NCI-H1092 (cell line): Measurements from ENCODE around the gene PLEKHG7.
A peak's percentile ranks its signal among the peaks of the same experiment; 100 is the strongest.
"Not testable (repeated sequence)": the region's sequence is repeated elsewhere in the genome, so short reads cannot be mapped to it uniquely, and the experiment has no call there.

Source experiments
- DNase-seq: peaks from one replicate; lab custom pipeline; 2025; lab: John Stamatoyannopoulos, UW

PLEKHG7 gene

DNA sequence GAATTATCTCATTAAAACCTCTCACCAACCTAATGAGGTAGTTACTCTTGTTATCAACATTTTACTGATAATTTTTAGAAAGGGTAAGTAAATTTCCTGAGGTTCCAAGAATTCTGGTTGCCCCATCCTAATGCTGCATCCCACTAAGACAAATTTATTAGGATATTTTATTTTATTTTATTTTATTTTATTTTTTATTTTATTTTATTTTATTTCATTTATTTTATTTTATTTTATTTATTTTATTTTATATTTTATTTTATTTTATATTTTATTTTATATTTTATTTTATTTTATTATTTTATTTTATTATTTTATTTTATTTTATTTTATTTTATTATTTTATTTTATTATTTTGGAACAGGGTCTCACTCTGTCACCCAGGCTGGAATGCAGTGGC, 46.9 kb downstream of the PLEKHG7 start:
- DNase-seq: not testable (repeated sequence)

DNA sequence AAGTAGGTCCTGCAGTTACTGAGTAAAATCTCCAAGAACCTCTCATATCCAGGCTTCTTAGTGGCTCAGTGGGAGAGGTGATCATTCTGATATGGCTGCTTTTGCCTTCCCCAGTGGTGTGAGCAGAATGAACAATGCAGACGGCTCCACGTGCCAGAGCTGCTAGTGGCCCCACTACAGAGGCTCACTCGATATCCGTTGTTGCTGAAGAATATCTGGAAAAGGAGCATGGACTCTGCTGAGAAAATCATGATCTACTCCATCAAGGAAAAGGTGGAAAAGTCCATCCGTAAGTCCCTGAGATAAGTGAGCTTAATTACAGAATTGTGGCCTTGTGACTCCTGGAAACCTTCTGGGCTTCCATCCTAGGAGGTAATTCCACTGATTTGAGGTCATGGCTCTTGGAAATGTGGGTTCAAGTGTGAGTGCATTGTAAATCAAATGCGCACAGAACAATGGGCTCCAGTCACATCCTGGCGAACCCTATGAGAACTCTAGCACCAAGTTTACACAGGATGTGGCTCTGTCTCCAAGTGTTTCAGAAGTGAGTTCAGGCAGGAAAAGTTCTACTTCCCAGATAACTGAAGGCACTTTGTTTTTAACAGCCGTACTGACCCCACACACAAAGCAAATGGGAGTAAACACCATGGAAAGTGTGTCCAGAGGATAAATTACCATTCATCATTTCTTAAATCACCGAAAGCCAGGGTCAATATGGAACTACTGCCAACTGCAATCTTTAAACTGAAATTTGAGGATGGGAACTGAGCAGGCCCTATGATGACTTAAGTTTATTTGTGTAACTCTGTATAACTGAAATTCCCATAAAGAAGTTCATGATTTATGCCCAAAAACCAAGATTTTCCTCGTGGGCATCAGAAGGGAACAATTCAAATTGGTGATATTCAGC, 51.4 kb downstream of the PLEKHG7 start:
- DNase-seq: no peak

DNA sequence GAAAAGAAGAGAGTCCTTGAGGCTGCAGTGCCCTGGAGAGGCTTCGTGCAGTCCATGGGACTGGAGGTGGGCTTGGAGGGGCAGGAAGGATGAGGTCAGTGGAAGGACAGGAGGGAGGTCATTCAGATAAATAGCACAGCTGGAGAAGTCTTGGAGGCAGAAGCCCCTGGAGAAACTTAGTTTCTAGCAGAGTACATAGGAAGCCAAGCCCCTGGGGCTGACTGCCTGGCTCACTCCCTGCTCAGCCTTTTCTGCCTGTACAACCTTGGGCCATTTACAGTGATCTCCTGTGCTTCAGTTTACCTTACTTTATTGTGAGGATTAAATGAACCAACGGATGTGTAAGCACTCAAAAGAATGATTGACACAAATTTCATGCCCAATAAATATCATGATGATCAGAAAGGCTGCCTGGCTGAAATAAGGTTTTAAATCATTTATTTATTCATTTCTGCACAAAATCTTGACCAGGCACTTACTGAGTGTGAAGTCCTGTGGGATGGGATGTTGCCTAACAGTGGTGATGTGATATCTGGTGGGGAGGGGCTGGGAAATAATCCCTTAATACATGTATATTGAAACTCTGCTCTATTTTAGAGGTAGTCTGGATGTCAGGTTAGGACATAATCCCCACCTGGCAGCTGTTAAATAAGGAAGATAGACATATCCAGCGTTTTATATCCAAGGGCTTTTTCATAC, 54.3 kb downstream of the PLEKHG7 start:
- no peak for DNase-seq

DNA sequence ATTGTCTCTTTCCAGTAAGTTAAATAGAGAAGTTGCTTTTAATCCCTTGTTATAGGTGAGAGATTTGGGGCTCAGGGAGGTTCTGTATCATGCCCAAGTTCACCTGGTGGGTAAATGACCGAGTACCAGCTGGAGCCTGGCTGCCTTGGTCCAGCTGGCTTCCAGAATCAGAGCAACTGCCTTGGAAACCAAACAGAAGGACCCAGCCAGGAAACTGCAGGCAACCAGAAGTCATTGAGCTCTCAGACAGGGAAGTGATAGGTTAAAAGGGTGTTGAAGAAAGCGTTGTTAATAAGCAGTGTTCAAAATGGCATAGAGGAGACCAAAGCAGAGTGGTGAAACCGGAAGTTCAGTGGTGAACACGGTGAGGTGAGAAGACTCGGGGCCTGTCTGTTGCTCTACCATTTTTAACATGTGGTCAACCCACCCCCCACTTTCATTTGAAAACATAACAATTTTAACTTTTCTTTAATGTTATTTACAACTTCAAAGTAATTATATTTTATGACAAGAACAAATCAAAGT, 54.9 kb downstream of the PLEKHG7 start:
- DNase-seq: no peak

DNA sequence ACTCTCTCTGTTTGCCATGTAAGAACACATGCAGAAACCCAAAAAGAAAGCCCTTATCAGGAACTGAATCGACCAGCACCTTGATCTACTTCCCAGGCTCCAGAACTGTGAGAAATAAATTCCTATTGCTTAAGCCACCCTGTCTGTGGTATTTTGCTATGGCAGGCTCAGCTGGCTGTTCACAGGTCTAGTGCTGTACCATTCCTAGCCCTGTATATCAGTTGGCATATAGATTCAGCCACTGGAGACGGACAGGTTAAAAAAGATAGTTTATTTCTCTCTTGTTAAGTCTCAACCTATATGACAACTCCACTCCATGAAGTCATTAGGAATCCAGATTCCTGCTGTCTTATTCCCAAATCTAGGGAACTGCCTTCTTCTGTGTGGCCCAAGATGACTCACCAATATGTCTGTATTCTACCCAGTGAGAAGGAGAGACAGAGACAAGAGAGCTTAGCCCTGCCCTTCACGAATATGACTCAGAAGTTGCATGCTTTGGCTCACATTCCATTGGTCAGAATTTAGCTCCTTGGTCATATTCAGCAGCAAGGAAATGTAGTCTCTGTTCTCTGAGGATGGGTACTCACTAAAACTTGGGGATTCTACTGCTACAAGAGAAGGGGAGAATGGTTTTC, 57.0 kb downstream of the PLEKHG7 start:
- DNase-seq: no peak

DNA sequence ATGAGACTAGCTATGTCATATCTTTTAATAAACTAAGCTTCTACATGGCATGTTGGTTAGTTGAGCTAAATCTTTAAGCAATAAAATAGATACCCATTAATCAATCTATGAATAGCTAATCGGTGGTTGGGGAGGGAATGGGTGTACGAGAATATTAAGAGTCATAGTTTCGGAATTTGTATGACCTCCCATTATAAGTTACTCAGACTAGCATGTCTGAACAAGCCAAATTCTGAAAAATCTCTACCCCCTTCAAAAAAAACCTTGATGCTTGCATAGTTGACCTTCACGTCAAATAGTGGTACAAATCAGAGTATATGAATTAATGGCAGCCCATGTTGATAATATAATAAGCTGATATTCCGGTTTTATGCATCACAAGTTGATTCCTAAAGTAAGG, 60.0 kb downstream of the PLEKHG7 start:
- DNase-seq: no peak

DNA sequence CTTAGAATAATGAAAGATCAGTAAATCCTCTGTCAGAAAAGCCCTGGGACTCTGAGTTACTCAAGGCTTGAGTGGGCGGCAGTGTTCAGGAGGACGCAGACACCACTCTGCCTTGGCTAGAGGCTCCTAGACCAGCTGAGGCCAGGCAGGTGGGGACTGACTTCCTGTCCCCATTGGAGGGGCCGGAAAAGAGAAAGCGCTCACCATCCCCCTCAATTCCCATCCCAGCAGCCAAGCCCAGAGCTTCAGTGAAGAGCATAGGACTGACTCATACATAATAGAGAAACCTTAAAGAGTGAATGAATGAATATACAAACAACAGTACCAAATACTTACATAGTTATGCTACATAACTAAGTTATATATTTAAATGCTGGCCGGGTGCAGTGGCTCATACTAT, 62.0 kb downstream of the PLEKHG7 start:
- no peak for DNase-seq

DNA sequence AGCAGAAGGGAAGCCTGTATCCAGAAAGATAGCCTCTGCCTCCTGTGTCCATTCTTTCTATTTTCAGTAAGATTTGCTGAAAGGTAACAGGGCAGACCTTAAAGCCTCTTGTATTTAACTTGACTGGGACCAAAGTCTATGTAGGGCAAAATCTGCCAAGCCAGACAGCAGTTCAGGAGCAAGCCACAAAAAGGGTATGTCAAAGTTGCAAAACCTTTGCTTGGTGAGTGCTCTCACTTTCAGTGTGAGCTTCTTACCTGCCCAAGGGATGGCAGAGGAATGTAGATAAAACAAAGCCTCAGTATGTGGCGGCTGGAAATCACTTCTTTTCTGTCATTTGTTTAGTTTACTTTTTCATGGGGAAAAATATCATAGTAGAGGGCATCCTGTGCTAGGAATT, 63.1 kb downstream of the PLEKHG7 start:
- no peak for DNase-seq

DNA sequence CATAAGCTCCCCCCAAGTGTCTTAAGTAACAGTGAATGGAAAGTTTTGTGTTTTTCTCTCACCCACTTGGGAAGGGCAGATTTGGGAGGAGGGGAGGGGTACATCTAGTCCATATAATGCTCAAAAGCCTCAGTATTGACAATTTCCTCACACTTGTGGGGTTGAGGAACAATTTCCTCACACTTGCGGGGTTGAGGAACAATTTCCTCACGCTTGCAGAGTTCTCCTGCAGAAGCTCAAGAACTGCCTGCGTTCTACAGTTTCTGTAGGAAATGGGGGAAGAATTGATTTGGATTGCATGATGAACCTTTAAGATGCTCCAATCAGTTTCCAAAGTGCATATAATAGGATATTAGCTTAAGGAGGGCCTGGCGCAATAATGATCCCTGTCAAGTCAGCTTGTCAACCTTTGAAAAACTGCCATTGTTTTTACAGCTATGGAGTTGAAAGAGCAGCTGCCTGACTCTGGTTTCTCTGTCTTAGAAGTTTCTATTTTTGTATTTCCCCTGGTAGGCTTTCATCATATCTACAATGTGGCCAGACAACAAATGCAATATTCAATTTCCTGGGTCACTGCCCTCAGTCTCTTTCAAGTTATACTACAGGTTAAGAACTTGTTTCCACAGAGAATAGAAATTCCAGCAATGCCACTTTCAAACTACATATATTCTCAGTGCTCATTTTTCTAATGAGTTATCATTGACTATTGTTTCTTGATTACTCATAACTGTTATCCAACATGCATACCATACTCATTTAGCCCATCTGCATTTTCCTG, 66.5 kb downstream of the PLEKHG7 start:
- no peak for DNase-seq

DNA sequence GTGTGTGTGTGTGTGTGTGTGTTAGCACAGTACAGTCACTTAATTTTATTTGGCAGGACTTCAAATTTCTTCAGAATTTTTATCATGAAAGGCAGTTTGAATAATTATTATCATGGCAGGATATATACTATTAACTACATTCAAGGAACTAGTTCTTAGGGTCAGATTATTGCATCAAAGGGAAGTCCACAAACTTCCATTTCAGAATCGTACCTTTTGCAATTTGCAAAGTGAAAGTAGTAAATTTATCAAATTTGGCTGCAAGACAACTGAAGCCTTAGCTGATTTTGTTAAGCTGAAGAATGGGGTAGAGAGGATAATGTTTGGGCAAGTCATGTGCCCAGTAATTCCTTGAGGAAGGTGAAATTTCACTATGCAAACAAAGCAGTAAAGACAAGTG, 68.2 kb downstream of the PLEKHG7 start:
- no peak for DNase-seq

DNA sequence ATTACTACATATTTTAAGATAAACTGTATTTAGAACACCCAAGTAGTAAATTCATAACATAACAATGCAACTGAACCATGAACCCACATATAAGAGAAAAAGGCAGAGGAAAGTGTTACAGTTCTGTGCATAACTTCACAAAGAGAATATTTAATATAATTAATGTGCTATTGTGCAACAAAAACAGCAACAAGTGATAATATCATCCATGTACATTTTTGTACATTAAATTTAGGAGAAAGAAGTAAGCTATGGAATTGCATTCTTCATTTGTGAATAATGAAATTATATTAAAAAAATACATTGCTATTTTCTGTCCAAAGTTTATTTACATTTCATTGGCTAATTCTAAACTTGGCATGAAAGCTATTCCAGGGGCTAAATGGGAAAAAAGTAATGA, 72.6 kb downstream of the PLEKHG7 start:
- DNase-seq: no peak

DNA sequence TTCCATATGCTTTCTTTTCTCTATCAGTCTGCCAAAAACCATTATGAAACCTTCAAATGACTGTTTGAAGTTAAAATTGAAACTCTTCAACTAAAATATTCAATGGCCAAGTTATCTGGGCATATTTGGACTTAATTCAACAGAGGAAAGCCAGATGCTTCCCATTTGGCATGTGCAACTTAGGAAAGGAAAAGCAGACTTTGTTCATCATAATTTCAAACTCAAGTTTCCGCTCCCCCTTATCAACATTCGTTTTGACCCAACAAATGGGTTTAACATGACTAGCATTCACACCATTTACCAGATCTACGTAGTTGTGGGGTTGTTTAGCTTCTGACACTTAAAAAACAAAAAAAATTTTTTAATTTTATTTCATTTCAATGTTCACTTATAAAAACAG, 75.7 kb downstream of the PLEKHG7 start:
- DNase-seq: no peak

DNA sequence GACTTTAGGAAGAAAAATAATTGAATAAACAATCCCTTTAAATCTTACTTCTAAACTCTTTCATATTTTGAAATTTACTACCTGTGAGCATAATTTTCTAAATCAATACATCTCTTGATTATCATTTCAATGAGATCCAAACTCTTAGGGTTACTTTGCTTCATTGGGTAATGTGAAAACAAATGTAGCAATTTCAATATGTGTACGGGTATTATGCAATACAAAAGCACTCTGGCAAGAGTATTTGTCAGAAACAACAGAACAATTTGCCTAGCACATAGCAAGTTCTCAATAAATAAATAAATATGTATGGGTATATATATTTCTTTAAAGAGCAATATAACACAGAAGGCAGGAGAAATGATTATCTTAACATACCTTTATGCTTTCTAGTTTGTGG, 77.1 kb downstream of the PLEKHG7 start:
- DNase-seq: no peak

DNA sequence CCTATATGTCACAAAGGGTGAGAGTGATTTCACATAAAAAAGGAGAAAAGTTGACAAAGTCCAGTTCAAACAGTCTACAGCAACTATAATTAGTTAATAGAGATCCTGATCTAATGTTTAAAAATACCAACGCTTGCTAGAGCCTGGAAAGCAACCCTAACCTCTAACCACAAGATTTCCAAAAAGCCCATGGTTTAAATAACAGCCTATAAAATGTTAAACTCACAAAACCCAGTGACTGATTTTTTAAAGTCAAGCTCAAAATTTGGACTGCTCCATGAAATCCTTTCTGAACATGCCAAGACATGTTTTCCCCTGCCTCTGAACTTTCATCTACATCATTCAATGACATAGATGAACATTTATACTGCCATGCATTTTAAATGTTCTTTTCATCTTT, 81.6 kb downstream of the PLEKHG7 start:
- no peak for DNase-seq

DNA sequence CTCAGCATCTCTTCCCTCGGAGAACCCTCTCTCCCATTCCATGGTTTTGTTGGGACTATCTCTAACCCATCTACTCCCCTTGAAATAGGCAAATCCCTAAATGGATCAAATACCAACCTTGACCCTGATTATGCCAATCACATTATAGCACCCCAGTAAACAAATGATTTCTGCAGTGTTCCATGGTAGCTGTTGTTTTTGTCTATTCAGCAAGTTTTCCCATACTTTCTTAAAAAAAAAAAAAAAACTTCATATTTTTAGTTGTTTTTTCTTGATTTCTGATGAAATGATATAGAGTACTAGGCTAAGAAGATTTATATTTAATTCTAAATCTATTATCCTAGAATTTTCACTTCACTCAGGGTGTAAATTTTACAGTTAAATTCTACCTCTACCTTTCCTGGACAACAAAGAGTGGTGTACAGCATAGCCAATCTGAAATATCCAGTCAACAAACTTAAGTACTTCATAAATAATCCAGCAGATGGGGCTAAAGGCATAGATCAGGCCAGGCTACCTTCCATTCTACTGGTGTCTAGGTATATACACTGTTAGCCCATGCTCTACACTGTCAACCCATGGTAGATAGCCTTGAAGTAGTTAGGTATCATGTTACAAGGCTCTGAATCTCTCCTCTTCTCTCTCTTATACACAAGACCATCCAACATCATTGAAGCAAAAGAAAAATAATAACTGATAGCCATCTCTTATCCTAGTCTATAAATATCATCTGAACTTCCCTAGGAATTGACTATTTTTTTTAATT, 82.2 kb downstream of the PLEKHG7 start:
- DNase-seq: peak; percentile 59

DNA sequence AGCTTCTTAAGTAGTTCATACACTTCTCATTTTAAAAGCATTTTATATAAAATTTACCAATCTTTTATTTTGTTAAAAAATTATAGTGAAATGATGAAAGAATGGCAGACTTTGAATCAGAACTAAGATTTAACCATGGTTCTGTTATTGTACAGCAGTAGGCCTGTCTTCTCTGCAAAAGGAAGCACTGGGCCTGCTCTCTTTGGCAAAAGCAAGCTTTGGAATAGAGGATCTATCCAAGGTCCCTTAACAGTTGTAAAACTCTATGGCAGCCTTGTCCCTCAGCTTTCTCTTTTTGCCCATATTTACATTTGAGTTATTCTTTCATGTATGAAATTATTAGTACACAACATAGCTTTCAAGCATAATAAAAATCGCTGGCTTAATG, 82.8 kb downstream of the PLEKHG7 start:
- no peak for DNase-seq

DNA sequence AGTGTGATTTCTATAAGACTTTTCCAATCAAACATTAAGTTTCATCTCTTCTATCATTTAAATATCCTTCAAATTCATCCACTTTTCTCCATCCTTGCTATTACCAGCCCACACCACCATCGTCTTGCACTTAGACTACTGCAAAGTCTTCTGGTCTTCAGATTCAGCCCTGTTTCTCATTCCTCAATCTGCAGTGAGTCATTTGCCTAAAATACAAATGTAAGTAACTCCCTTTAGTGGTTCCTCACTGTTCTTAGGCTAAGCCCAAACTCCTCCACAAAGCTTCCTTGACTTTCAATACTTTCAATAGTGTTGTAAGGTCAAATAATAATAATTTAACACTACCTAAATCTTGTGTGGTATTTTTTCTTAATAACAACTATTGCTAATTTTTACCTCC, 83.3 kb downstream of the PLEKHG7 start:
- no peak for DNase-seq

DNA sequence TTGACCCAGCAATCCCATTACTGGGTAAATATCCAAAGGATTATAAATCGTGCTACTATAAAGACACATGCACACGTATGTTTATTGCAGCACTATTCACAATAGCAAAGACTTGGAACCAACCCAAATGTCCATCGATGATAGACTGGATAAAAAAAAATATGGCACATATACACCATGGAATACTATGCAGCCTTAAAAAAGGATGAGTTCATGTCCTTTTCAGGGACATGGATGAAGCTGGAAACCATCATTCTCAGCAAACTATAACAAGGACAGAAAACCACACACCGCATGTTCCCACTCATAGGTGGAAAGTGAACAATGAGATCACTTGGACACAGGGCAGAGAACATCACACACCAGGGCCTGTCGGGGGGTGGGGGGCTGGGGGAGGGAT, 91.6 kb downstream of the PLEKHG7 start:
- not testable (repeated sequence) for DNase-seq

DNA sequence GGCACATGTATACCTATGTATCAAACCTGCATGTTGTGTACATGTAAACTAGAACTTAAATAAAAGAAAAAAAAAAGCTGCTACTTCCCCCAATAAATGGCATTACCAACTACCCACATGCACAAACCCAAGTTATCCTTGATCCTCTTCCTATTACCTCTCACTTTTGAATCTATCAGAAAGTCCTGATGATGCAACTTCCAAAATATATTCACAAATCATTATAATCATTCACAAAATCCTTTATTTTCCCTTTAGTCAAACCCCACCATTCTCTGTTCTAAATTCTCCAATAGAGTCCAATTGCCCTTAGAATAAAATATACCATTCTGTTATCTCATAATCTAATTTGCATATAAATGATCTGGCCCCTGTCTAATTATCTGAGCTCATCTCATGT, 92.0 kb downstream of the PLEKHG7 start:
- no peak for DNase-seq

DNA sequence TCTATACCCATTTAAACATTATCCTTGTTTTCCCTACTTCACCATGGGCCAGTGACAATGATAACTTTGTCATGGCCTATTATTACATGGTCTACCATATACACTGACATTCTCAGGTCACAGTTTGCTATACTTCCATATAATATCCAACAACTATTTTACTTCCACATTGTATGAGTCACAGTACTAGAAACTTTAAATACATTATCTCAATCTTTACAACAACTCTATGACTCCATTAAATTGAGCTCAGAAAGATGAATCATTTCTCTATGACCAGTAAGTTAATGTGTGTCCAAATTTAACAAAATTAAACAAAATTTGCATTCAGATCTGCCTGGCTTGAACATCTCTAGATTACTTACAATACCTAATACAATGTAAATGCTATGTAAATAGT, 93.9 kb downstream of the PLEKHG7 start:
- no peak for DNase-seq

DNA sequence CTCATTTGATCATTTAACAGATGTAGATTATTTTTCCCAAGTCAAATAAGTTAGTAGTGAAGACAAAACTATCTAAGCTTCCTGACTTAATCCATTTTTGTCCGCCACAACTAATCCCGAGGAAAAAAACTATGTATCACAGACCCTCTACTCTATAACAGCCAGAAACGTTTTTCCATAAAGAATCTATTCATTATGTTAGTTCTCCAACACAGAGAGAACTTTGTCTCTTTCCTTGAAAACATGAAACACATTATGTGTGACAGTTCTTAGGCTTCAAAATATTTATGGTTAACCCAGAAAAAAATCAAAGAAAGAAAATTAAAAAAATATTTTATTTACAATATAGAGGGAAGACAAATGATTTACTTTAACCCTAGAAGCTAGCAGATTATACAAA, 100.1 kb downstream of the PLEKHG7 start:
- DNase-seq: no peak
